Thymus (tissue), 11 donors: ENCODE results near the gene MANSC1. TPM values are rescaled to one million over a fixed set of nuclear protein-coding genes. Genes with fewer than 3 reads are reported as not detected.

Experiments used
- DNase-seq, 9 donors: peaks; one replicate each; pipeline ENCODE4 v3.0.0-alpha.2; 2013; ENCODE audit warnings: low spot score in 9 of 9, low read depth in 6 of 9, missing footprints in 1 of 9
- H3K27ac ChIP-seq, 2 donors: one replicate each; pipeline ENCODE4 v1.5.1; 2013; ENCODE audit warnings: control low read depth in 1 of 2, low read depth in 1 of 2, low read length in 1 of 2, mild to moderate bottlenecking in 1 of 2, moderate library complexity in 1 of 2
- H3K27me3 ChIP-seq, 2 donors: one replicate each; pipeline ENCODE4 v1.5.1; 2013; ENCODE audit warnings: low read length in 1 of 2; ENCODE audit not compliant: control insufficient read depth in 2 of 2, insufficient read depth in 1 of 2
- H3K36me3 ChIP-seq, 2 donors: one replicate each; pipeline ENCODE4 v1.5.1; 2013; ENCODE audit warnings: low read length in 1 of 2, mild to moderate bottlenecking in 1 of 2, moderate library complexity in 1 of 2; ENCODE audit not compliant: control insufficient read depth in 2 of 2, insufficient read depth in 2 of 2
- H3K4me1 ChIP-seq, 2 donors: one replicate each; pipeline ENCODE4 v1.5.1; 2013; ENCODE audit warnings: low read length in 2 of 2; ENCODE audit not compliant: control insufficient read depth in 2 of 2, insufficient read depth in 2 of 2
- H3K4me3 ChIP-seq, 2 donors: one replicate each; pipeline ENCODE4 v1.5.1; 2013; ENCODE audit warnings: low read length in 2 of 2, control low read depth in 1 of 2, mild to moderate bottlenecking in 1 of 2
- H3K9me3 ChIP-seq, 2 donors: one replicate each; pipeline ENCODE4 v1.5.1; 2013; ENCODE audit warnings: low read length in 1 of 2, mild to moderate bottlenecking in 1 of 2; ENCODE audit not compliant: control insufficient read depth in 2 of 2, insufficient read depth in 1 of 2
- WGBS: extraction: QIAGEN DNeasy Blood & Tissue Kit; methylation state at CpG from one replicate; pipeline ENCODE4 v1.1.7; 2013; 5-methylcytosine and 5-hydroxymethylcytosine counted together
- polyA plus RNA-seq: library from polyadenylated mRNA; stranded (reverse); fragments of 200-250 nt; gene quantifications from one replicate; pipeline ENCODE4 v1.2.3, GENCODE V29; 2013
- total RNA-seq: library from RNA; stranded (reverse); fragments of 120-200 nt; gene quantifications from one replicate; pipeline ENCODE4 v1.2.4, GENCODE V29; 2013
- donor health status: healthy.

MANSC1 gene
- total and polyA plus RNA-seq, 2 donors, result 1.0 to 4.6 TPM

GRCh38 chr12:12334367-12335040 is 15.5 kb downstream of the MANSC1 start:
- Histone ChIP-seq H3K9me3 (no peaks in the 10 kb centered on the region), H3K4me3 (no peak overlapping the region), H3K27me3 (no peaks in the 10 kb centered on the region), H3K4me1 (peaks cover 6 to 16% of the 10 kb centered on the region in 2 donors), H3K27ac (no peak overlapping the region), H3K36me3 (no peaks in the 10 kb centered on the region)
- 39% methylated on average over 10 of the region's 10 CpGs for WGBS
- peak in 3 of 9 donors; percentile 33 to 64 (median 54) for DNase-seq

- H3K27ac ChIP-seq, result peak overlapping the region in 1 of 2 donors; percentile 62
- DNase-seq, result peak in 2 of 9 donors; percentile 23 to 65
- no peaks in the 10 kb centered on the region for H3K9me3 ChIP-seq
- no peaks in the 10 kb centered on the region for H3K36me3 ChIP-seq
- no peaks in the 10 kb centered on the region for H3K27me3 ChIP-seq
- no peak overlapping the region for H3K4me3 ChIP-seq
- 61% methylated on average over 12 of the region's 12 CpGs for WGBS
- H3K4me1 ChIP-seq, result peaks cover 6 to 16% of the 10 kb centered on the region in 2 donors
Measured at GRCh38 chr12:12333407-12334366, 16.4 kb downstream of the MANSC1 start.

GRCh38 chr12:12331896-12332295 is 18.1 kb downstream of the MANSC1 start:
- Histone ChIP-seq H3K27me3 (no peaks in the 10 kb centered on the region), H3K4me3 (no peak overlapping the region), H3K9me3 (no peaks in the 10 kb centered on the region), H3K4me1 (peaks cover 6 to 16% of the 10 kb centered on the region in 2 donors), H3K36me3 (no peaks in the 10 kb centered on the region), H3K27ac (no peak overlapping the region)
- DNase-seq, result no peak
- WGBS, result 93% methylated on average over 1 of the region's 1 CpG

GRCh38 chr12:12331244-12331771 is 18.7 kb downstream of the MANSC1 start:
- no peaks in the 10 kb centered on the region for H3K36me3 ChIP-seq
- no peak for DNase-seq
- no peak overlapping the region for H3K27ac ChIP-seq
- no peaks in the 10 kb centered on the region for H3K9me3 ChIP-seq
- no peak overlapping the region for H3K4me3 ChIP-seq
- no peaks in the 10 kb centered on the region for H3K27me3 ChIP-seq
- H3K4me1 ChIP-seq, result peaks cover 6 to 16% of the 10 kb centered on the region in 2 donors
- 84% methylated on average over 7 of the region's 7 CpGs for WGBS

GRCh38 chr12:12327802-12328201 is 22.2 kb downstream of the MANSC1 start:
- H3K4me1 ChIP-seq, result no peaks in the 10 kb centered on the region
- H3K9me3 ChIP-seq, result no peaks in the 10 kb centered on the region
- WGBS, result 6% methylated on average over 1 of the region's 1 CpG
- no peak overlapping the region for H3K4me3 ChIP-seq
- peak in 7 of 9 donors; percentile 41 to 81 (median 57) for DNase-seq
- H3K36me3 ChIP-seq, result no peaks in the 10 kb centered on the region
- no peaks in the 10 kb centered on the region for H3K27me3 ChIP-seq
- no peak overlapping the region for H3K27ac ChIP-seq

- Histone ChIP-seq H3K4me3 (no peak overlapping the region), H3K27ac (no peak overlapping the region), H3K36me3 (no peaks in the 10 kb centered on the region), H3K9me3 (no peaks in the 10 kb centered on the region), H3K27me3 (no peaks in the 10 kb centered on the region), H3K4me1 (no peaks in the 10 kb centered on the region)
- 96% methylated on average over 3 of the region's 3 CpGs for WGBS
- no peak for DNase-seq
Measured at GRCh38 chr12:12326262-12326661, 23.8 kb downstream of the MANSC1 start.

- WGBS, result 93% methylated on average over 9 of the region's 9 CpGs
- Histone ChIP-seq H3K4me1 (no peaks in the 10 kb centered on the region), H3K36me3 (no peaks in the 10 kb centered on the region)
Measured at GRCh38 chr12:12323591-12323990, 26.5 kb downstream of the MANSC1 start.

GRCh38 chr12:12323118-12323517 is 26.9 kb downstream of the MANSC1 start:
- Histone ChIP-seq H3K4me1 (no peaks in the 10 kb centered on the region), H3K9me3 (no peaks in the 10 kb centered on the region), H3K4me3 (no peak overlapping the region), H3K27ac (no peak overlapping the region), H3K36me3 (no peaks in the 10 kb centered on the region), H3K27me3 (no peaks in the 10 kb centered on the region)
- 81% methylated on average over 4 of the region's 4 CpGs for WGBS
- DNase-seq, result no peak

More at GRCh38 chr12:12323591-12323990, 26.5 kb downstream of the MANSC1 start:
- H3K27me3 ChIP-seq, result no peaks in the 10 kb centered on the region
- no peak overlapping the region for H3K4me3 ChIP-seq
- no peak overlapping the region for H3K27ac ChIP-seq
- no peak for DNase-seq
- H3K9me3 ChIP-seq, result no peaks in the 10 kb centered on the region
